ENCODE results near the gene CHRM2. TPM values are rescaled to one million over a fixed set of nuclear protein-coding genes. Genes with fewer than 3 reads are reported as not detected.

The CHRM2 gene
- polyA plus RNA-seq, 2 of the 4 experiments (the other 2 are of a cell fraction) = not detected

- TF ChIP-seq MAZ (IDR thresholded peaks at IDR 0.05; ENCODE audit: borderline replicate concordance, low read depth, low read length) = no peak
- TF ChIP-seq KDM1A (IDR thresholded peaks at IDR 0.05; ENCODE audit: low read depth) = no peak
- TF ChIP-seq POLR2AphosphoS2 (conservative IDR thresholded peaks at IDR 0.05; ENCODE audit: low read length) = no peak
- no peak for TF ChIP-seq FOXS1 (CRISPR knock-in tag; IDR thresholded peaks at IDR 0.05)
- TF ChIP-seq RARB (CRISPR knock-in tag; IDR thresholded peaks at IDR 0.05) = no peak
- TF ChIP-seq, protein P1, sequence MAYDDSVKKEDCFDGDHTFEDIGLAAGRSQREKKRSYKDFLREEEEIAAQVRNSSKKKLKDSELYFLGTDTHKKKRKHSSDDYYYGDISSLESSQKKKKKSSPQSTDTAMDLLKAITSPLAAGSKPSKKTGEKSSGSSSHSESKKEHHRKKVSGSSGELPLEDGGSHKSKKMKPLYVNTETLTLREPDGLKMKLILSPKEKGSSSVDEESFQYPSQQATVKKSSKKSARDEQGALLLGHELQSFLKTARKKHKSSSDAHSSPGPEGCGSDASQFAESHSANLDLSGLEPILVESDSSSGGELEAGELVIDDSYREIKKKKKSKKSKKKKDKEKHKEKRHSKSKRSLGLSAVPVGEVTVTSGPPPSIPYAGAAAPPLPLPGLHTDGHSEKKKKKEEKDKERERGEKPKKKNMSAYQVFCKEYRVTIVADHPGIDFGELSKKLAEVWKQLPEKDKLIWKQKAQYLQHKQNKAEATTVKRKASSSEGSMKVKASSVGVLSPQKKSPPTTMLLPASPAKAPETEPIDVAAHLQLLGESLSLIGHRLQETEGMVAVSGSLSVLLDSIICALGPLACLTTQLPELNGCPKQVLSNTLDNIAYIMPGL (CRISPR knock-in tag; IDR thresholded peaks at IDR 0.05; ENCODE audit: borderline replicate concordance) = no peak
- TF ChIP-seq ZC3H11A (IDR thresholded peaks at IDR 0.05) = no peak
- TF ChIP-seq REST (IDR thresholded peaks at IDR 0.05) = no peak
- TF ChIP-seq ZSCAN20 (CRISPR knock-in tag; IDR thresholded peaks at IDR 0.05) = no peak
- Histone ChIP-seq H3K4me3 (no peak overlapping the region), H3K4me1 (no peaks in the 10 kb centered on the region), H3K27ac (no peak overlapping the region), H3K4me2 (no peak overlapping the region), H3K9me3 (no peaks in the 10 kb centered on the region; the same call in 2 of the 3 replicates)
- ChIA-PET POLR2A (no interaction called here), CTCF (no interaction called here)
- ATAC-seq (no peak), DNase-seq (ENCODE audit: low read depth in 1 of 2, low spot score in 1 of 2) (no peak), FAIRE-seq (no peak)
- 56% methylated on average over 3 of the region's 3 CpGs for WGBS (ENCODE audit: missing lambda C conversion rate)
These were observed 137.4 kb downstream of the CHRM2 start for GRCh38 chr7:137005873-137006272.

DNA sequence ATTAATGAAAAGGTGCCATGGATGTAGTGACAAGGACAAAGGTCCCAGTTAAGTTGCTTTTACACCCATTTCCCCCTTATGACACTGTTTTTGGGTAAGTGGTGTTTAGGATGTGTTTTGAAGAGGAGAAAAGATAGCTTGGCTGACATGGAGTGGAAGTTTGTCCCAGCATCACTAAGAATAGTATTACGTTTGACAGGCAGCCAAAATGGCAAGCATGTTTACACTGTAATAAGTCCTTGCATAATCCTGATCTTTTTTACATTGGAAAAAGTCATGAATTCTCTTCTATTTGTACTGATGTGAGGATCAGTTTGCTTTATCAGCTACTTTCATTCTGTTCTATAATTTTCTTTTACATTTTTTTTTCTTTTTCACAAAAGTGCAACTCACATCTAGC is 137.8 kb downstream of the CHRM2 start:
- POLR2A ChIA-PET = no interaction called here
- H3K4me1 ChIP-seq = no peaks in the 10 kb centered on the region
- H3K4me2 ChIP-seq = no peak overlapping the region
- H3K9me3 ChIP-seq = no peaks in the 10 kb centered on the region; the same call in 2 of the 3 replicates
- no peak overlapping the region for H3K27ac ChIP-seq
- no peak for DNase-seq (ENCODE audit: low read depth in 1 of 2, low spot score in 1 of 2)
- ATAC-seq = no peak
- CTCF ChIA-PET = no interaction called here
- WGBS (ENCODE audit: missing lambda C conversion rate) = 5% methylated on average over 1 of the region's 1 CpG
- no peak for FAIRE-seq
- no peak overlapping the region for H3K4me3 ChIP-seq
- TF ChIP-seq KDM5A (IDR thresholded peaks at IDR 0.05) (no peak), SREBF2 (IDR thresholded peaks at IDR 0.05) (no peak), TP53 (CRISPR knock-in tag; IDR thresholded peaks at IDR 0.05) (no peak), POLR2A (IDR thresholded peaks at IDR 0.05; ENCODE audit: low read length) (no peak), POLR2AphosphoS2 (conservative IDR thresholded peaks at IDR 0.05; ENCODE audit: low read length) (no peak), PBX3 (IDR thresholded peaks at IDR 0.05) (no peak), RFX5 (IDR thresholded peaks at IDR 0.05) (no peak), NPAS2 (CRISPR knock-in tag; IDR thresholded peaks at IDR 0.05; ENCODE audit: borderline replicate concordance) (no peak), GATA3 (IDR thresholded peaks at IDR 0.05; ENCODE audit: borderline replicate concordance) (no peak), BHLHE40 (IDR thresholded peaks at IDR 0.05; ENCODE audit: low read depth, low read length) (no peak), ELK1 (IDR thresholded peaks at IDR 0.05; ENCODE audit: low read depth, low read length) (no peak), RNF2 (IDR thresholded peaks at IDR 0.05; ENCODE audit: borderline replicate concordance, low read depth) (no peak)
- TF ChIP-seq, protein P2, sequence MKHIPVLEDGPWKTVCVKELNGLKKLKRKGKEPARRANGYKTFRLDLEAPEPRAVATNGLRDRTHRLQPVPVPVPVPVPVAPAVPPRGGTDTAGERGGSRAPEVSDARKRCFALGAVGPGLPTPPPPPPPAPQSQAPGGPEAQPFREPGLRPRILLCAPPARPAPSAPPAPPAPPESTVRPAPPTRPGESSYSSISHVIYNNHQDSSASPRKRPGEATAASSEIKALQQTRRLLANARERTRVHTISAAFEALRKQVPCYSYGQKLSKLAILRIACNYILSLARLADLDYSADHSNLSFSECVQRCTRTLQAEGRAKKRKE (CRISPR knock-in tag; IDR thresholded peaks at IDR 0.05; ENCODE audit: low read depth) = no peak
- TF ChIP-seq, protein P3, sequence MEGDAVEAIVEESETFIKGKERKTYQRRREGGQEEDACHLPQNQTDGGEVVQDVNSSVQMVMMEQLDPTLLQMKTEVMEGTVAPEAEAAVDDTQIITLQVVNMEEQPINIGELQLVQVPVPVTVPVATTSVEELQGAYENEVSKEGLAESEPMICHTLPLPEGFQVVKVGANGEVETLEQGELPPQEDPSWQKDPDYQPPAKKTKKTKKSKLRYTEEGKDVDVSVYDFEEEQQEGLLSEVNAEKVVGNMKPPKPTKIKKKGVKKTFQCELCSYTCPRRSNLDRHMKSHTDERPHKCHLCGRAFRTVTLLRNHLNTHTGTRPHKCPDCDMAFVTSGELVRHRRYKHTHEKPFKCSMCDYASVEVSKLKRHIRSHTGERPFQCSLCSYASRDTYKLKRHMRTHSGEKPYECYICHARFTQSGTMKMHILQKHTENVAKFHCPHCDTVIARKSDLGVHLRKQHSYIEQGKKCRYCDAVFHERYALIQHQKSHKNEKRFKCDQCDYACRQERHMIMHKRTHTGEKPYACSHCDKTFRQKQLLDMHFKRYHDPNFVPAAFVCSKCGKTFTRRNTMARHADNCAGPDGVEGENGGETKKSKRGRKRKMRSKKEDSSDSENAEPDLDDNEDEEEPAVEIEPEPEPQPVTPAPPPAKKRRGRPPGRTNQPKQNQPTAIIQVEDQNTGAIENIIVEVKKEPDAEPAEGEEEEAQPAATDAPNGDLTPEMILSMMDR (IDR thresholded peaks at IDR 0.05) = no peak

Measured in A549 (cell line).